Choroid plexus epithelial cell (primary cell): ENCODE results near the gene HPCAL1.
A peak's percentile ranks its signal among the peaks of the same experiment; 100 is the strongest.

Experiments
- DNase-seq: peaks from one replicate; pipeline ENCODE4 v3.0.0-alpha.2; 2010; ENCODE audit warnings: low read depth
- H3K4me3 ChIP-seq: 2 replicates; pipeline ENCODE4 v1.5.1; 2011; ENCODE audit warnings: low read depth, mild to moderate bottlenecking, control low read depth, low read length, moderate library complexity
- CTCF ChIP-seq: conservative IDR thresholded peaks from 2 replicates; pipeline ENCODE4 v1.5.1; 2011; ENCODE audit warnings: low read depth, mild to moderate bottlenecking, control low read depth, inconsistent platforms, low read length, moderate library complexity

The HPCAL1 gene

GRCh38 chr2:10265329-10266132 lies 37.2 kb upstream of the HPCAL1 start:
- no peak for TF ChIP-seq CTCF
- H3K4me3 ChIP-seq, result no peak overlapping the region
- DNase-seq, result no peak

DNA sequence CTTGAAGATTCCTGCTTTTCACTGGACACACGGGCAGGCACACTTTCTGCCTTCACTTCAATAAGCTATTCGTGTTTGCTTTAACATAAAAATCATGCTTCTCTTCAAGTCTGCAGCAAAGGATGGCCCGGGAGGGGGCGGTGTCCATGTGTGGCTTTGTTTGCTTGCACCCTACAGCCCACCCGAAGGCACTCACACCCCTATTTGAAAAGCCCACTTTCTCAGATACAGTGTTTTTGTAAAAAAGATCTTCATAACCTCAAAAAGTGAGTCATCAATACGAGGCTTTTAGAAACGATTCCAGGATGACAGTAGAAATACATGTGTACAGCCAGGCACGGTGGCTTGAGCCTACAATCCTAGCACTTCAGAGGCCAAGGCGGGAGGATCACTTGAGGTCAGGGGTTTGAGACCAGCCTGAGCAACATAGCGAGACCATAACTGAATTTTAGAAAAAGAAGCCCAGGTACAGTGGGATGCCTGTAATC lies 36.5 kb upstream of the HPCAL1 start:
- TF ChIP-seq CTCF, result peak; percentile 25
- no peak overlapping the region for H3K4me3 ChIP-seq
- DNase-seq, result peak; percentile 41

GRCh38 chr2:10267036-10267435 lies 35.7 kb upstream of the HPCAL1 start:
- DNase-seq, result no peak
- TF ChIP-seq CTCF, result no peak
- H3K4me3 ChIP-seq, result no peak overlapping the region

DNA sequence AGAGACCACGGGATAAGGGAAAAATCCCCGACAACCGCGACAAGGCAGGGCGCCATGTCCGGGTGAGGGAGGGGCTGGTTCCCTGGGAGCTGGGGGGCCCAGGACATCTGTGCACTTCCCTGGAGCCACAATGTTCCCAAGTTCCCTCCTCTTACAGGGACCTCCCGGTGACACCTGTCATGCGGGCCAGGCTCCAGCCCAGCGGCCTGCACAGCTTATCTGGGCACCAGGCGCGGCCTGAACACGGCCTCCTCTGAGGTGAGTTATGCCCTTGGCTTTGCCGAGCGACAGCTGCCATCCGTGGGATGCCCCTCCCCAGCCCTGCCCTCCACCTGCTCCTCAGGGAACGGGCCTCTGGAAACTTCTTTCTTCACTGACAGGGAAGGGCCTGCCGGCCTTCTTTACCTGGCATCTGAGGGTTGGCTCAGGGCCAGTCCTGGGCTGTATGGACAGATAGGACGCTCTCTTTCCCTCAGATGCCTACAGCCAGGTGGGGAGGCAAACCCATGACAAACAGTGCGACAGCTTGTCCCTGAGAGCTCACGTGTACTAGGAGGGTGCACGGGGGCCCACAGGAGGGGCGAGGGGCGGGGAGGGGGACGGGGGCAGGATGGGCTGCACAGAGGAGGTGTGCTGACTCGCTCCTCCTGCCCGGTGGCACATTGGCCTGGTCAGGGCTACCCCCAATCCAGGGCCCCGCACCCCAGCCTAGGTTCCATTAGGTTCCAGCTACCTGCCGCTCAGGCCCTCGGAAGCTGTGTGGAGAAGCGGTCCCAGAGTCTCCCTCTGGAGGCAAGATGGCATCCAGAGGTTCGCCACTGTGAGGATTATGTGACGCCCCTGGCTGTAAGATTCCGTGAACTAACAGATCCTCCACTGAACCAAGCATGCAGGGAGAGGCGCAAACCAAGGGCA lies 34.9 kb upstream of the HPCAL1 start:
- DNase-seq, result no peak
- H3K4me3 ChIP-seq, result no peak overlapping the region
- no peak for TF ChIP-seq CTCF

DNA sequence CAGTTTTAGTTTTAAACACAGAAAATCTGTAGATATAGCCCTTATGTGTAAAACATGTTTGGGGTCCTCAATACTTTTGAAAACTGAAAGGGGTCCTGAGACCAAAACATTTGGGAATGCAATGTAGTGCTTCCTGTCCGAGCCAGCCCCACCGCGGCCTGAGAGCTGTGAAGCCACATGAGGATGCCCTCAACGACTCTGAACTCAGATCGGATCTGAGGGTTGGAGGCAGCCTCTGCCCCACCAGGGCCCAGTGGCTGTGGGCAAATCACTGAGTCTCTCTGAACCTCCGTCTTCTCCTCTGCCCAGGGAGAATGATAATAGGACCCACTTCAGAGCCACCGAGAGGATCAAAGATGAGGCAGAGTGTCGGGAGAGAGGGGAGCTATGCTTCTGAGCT lies 33.4 kb upstream of the HPCAL1 start:
- H3K4me3 ChIP-seq, result no peak overlapping the region
- TF ChIP-seq CTCF, result no peak
- no peak for DNase-seq

DNA sequence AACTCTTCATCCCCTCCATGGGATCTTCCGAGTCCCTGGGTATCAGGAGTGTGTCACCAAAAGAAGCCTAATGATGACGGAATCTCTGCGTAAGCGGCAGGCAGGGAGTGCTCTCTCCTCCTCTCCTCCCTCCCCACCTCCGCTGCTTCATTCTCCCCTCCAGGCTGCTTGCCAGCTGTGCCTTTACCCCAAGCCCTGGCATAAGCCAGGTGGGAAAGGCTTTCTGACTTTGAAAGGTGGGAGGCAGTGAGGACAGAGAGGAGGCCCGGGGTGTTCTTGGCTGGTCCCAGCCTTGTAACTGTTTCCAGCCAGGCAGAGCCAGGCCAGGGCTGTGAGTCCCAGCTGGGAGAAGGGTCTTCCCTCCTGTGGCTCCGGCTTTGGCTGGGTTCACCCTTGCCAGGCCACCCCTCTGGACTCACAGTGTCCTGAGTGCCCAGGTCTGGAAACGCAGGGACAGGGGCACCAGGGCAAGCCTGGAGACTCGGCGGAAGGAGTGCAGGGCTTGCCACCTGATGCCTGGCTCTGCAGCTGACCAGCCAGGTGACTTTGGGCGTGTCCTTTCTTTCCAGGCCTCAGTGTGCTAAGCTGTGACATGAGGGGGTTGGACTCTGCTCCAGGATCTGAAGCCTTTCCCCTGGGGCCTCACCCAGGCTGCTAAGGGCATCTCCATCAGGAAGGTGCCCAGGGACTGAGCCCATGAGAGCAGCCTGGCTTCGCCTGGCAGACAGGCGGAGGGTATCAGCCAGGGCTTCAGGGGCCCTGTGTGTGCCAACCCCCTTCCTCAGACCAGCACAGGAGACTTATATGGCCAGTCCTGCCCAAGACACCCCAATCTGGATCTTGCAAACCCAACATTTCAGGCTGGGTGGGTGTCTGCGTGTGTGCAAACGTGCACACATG lies 32.7 kb upstream of the HPCAL1 start:
- no peak overlapping the region for H3K4me3 ChIP-seq
- DNase-seq, result no peak
- TF ChIP-seq CTCF, result no peak
